LHCN-M2 (cell line): ENCODE data around the gene KLRD1. TPM values are rescaled to one million over a fixed set of nuclear protein-coding genes. Genes with fewer than 3 reads are reported as not detected.
A peak's percentile ranks its signal among the peaks of the same experiment; 100 is the strongest.
"Not testable (repeated sequence)": the region's sequence is repeated elsewhere in the genome, so short reads cannot be mapped to it uniquely, and the experiment has no call there.

Experiments used
- DNase-seq: peaks from one replicate; pipeline ENCODE4 v3.0.0-alpha.2; 2012; ENCODE audit warnings: low read depth
- total RNA-seq: library from RNA; depleted of rRNA; stranded (reverse); fragments of >200 nt; gene quantifications from 2 replicates; pipeline ENCODE4 v1.2.3, GENCODE V29; 2014

The KLRD1 gene
- total RNA-seq, 1 experiment from 2014 or later = not detected

GRCh38 chr12:10338470-10338869 lies 30.8 kb downstream of the KLRD1 start:
- not testable (repeated sequence) for DNase-seq

- DNase-seq = peak; percentile 63
Measured at GRCh38 chr12:10339053-10339840, 31.6 kb downstream of the KLRD1 start.

- not testable (repeated sequence) for DNase-seq
Measured at GRCh38 chr12:10340946-10341345, 33.3 kb downstream of the KLRD1 start.

GRCh38 chr12:10341892-10342509 lies 34.3 kb downstream of the KLRD1 start:
- no peak for DNase-seq

- not testable (repeated sequence) for DNase-seq
Measured at GRCh38 chr12:10351457-10351856, 43.8 kb downstream of the KLRD1 start.

GRCh38 chr12:10354071-10354470 lies 46.4 kb downstream of the KLRD1 start:
- no peak for DNase-seq

- peak; percentile 80 for DNase-seq
Measured at GRCh38 chr12:10354502-10354901, 46.8 kb downstream of the KLRD1 start.

- no peak for DNase-seq
Measured at GRCh38 chr12:10358131-10358530, 50.5 kb downstream of the KLRD1 start.

GRCh38 chr12:10358969-10359368 lies 51.3 kb downstream of the KLRD1 start:
- no peak for DNase-seq

GRCh38 chr12:10361084-10361483 lies 53.4 kb downstream of the KLRD1 start:
- DNase-seq = peak; percentile 83

GRCh38 chr12:10361622-10362021 lies 54.0 kb downstream of the KLRD1 start:
- DNase-seq = peak; percentile 70

- DNase-seq = no peak
Measured at GRCh38 chr12:10362325-10362724, 54.7 kb downstream of the KLRD1 start.

GRCh38 chr12:10362828-10363657 lies 55.4 kb downstream of the KLRD1 start:
- DNase-seq = peak; percentile 36

GRCh38 chr12:10363658-10363913 lies 55.9 kb downstream of the KLRD1 start:
- no peak for DNase-seq

- DNase-seq = peak; percentile 76
Measured at GRCh38 chr12:10363914-10364814, 56.5 kb downstream of the KLRD1 start.

- peak; percentile 90 for DNase-seq
Measured at GRCh38 chr12:10364815-10365622, 57.3 kb downstream of the KLRD1 start.

GRCh38 chr12:10365696-10366405 lies 58.2 kb downstream of the KLRD1 start:
- DNase-seq = peak; percentile 75

GRCh38 chr12:10366875-10367274 lies 59.2 kb downstream of the KLRD1 start:
- peak; percentile 80 for DNase-seq

GRCh38 chr12:10367714-10368113 lies 60.0 kb downstream of the KLRD1 start:
- not testable (repeated sequence) for DNase-seq
